ENCODE results near the gene MAN1A1. TPM values are rescaled to one million over a fixed set of nuclear protein-coding genes. Genes with fewer than 3 reads are reported as not detected.
"Not testable (repeated sequence)": the region's sequence is repeated elsewhere in the genome, so short reads cannot be mapped to it uniquely, and the experiment has no call there.

The MAN1A1 gene
- total RNA-seq, 2 donors from 2014 or later = 14.2 to 19.6 TPM

- H3K27ac Mint-ChIP-seq = no peak overlapping the region
- no peak overlapping the region for H3K4me3 Mint-ChIP-seq
- no peak for DNase-seq
- peaks cover 4% of the 10 kb centered on the region for H3K4me1 Mint-ChIP-seq
- no peaks in the 10 kb centered on the region for H3K27me3 Mint-ChIP-seq
- ATAC-seq = no peak
- H3K9me3 ChIP-seq (ENCODE audit: control insufficient read depth, low read length, poor library complexity, severe bottlenecking) = no peaks in the 10 kb centered on the region
- H3K36me3 Mint-ChIP-seq (ENCODE audit: low read depth) = no peaks in the 10 kb centered on the region
These were observed 176.1 kb downstream of the MAN1A1 start for GRCh38 chr6:119173249-119174084.

- Mint-ChIP-seq H3K36me3 (ENCODE audit: low read depth) (no peaks in the 10 kb centered on the region), H3K27me3 (no peaks in the 10 kb centered on the region), H3K27ac (peak overlapping the region; percentile 17), H3K4me3 (no peak overlapping the region), H3K4me1 (peaks cover 4% of the 10 kb centered on the region)
- no peak for ATAC-seq
- no peaks in the 10 kb centered on the region for H3K9me3 ChIP-seq (ENCODE audit: control insufficient read depth, low read length, poor library complexity, severe bottlenecking)
- DNase-seq = no peak
These were observed 176.7 kb downstream of the MAN1A1 start for GRCh38 chr6:119172824-119173223.

GRCh38 chr6:119171864-119172588, 177.5 kb downstream of the MAN1A1 start:
- no peak for ATAC-seq
- peaks cover 4% of the 10 kb centered on the region for H3K4me1 Mint-ChIP-seq
- H3K9me3 ChIP-seq (ENCODE audit: control insufficient read depth, low read length, poor library complexity, severe bottlenecking) = no peaks in the 10 kb centered on the region
- H3K36me3 Mint-ChIP-seq (ENCODE audit: low read depth) = no peaks in the 10 kb centered on the region
- no peak for DNase-seq
- H3K27ac Mint-ChIP-seq = peak overlapping the region; percentile 17
- no peaks in the 10 kb centered on the region for H3K27me3 Mint-ChIP-seq
- H3K4me3 Mint-ChIP-seq = no peak overlapping the region

GRCh38 chr6:119171088-119171841, 178.3 kb downstream of the MAN1A1 start:
- DNase-seq = no peak
- H3K4me1 Mint-ChIP-seq = peaks cover 4% of the 10 kb centered on the region
- ATAC-seq = no peak
- H3K27ac Mint-ChIP-seq = no peak overlapping the region
- H3K36me3 Mint-ChIP-seq (ENCODE audit: low read depth) = no peaks in the 10 kb centered on the region
- H3K27me3 Mint-ChIP-seq = peaks cover 6% of the 10 kb centered on the region
- H3K4me3 Mint-ChIP-seq = no peak overlapping the region
- H3K9me3 ChIP-seq (ENCODE audit: control insufficient read depth, low read length, poor library complexity, severe bottlenecking) = no peaks in the 10 kb centered on the region

- H3K4me3 Mint-ChIP-seq = no peak overlapping the region
- H3K9me3 ChIP-seq (ENCODE audit: control insufficient read depth, low read length, poor library complexity, severe bottlenecking) = no peaks in the 10 kb centered on the region
- ATAC-seq (no peak), DNase-seq (no peak)
- H3K36me3 Mint-ChIP-seq (ENCODE audit: low read depth) = no peaks in the 10 kb centered on the region
- H3K4me1 Mint-ChIP-seq = peaks cover 4% of the 10 kb centered on the region
- H3K27ac Mint-ChIP-seq = no peak overlapping the region
- peaks cover 12% of the 10 kb centered on the region for H3K27me3 Mint-ChIP-seq
These were observed 179.0 kb downstream of the MAN1A1 start for GRCh38 chr6:119170447-119171087.

- ATAC-seq (no peak), DNase-seq (no peak)
- H3K36me3 Mint-ChIP-seq (ENCODE audit: low read depth) = no peaks in the 10 kb centered on the region
- no peak overlapping the region for H3K27ac Mint-ChIP-seq
- peaks cover 16% of the 10 kb centered on the region for H3K27me3 Mint-ChIP-seq
- H3K4me1 Mint-ChIP-seq = peaks cover 4% of the 10 kb centered on the region
- no peaks in the 10 kb centered on the region for H3K9me3 ChIP-seq (ENCODE audit: control insufficient read depth, low read length, poor library complexity, severe bottlenecking)
- H3K4me3 Mint-ChIP-seq = no peak overlapping the region
These were observed 179.5 kb downstream of the MAN1A1 start for GRCh38 chr6:119170103-119170446.

- DNase-seq; H3K4me1 Mint-ChIP-seq; H3K36me3 Mint-ChIP-seq (ENCODE audit: low read depth); H3K27ac Mint-ChIP-seq; ATAC-seq; H3K9me3 ChIP-seq (ENCODE audit: control insufficient read depth, low read length, poor library complexity, severe bottlenecking); H3K4me3 Mint-ChIP-seq: not testable (repeated sequence)
- H3K27me3 Mint-ChIP-seq = peaks cover 17% of the 10 kb centered on the region
These were observed 180.2 kb downstream of the MAN1A1 start for GRCh38 chr6:119169355-119169754.

- no peak overlapping the region for H3K27ac Mint-ChIP-seq
- no peaks in the 10 kb centered on the region for H3K4me1 Mint-ChIP-seq
- DNase-seq = no peak
- peaks cover 32% of the 10 kb centered on the region for H3K27me3 Mint-ChIP-seq
- H3K9me3 ChIP-seq (ENCODE audit: control insufficient read depth, low read length, poor library complexity, severe bottlenecking) = no peaks in the 10 kb centered on the region
- no peak overlapping the region for H3K4me3 Mint-ChIP-seq
- H3K36me3 Mint-ChIP-seq (ENCODE audit: low read depth) = no peaks in the 10 kb centered on the region
- no peak for ATAC-seq
These were observed 183.4 kb downstream of the MAN1A1 start for GRCh38 chr6:119166024-119166784.

GRCh38 chr6:119163006-119163405, 186.6 kb downstream of the MAN1A1 start:
- no peak overlapping the region for H3K4me3 Mint-ChIP-seq
- DNase-seq = no peak

GRCh38 chr6:119162134-119162775, 187.3 kb downstream of the MAN1A1 start:
- peaks cover 4% of the 10 kb centered on the region for H3K36me3 Mint-ChIP-seq (ENCODE audit: low read depth)

More at GRCh38 chr6:119163006-119163405, 186.6 kb downstream of the MAN1A1 start:
- H3K4me1 Mint-ChIP-seq = no peaks in the 10 kb centered on the region
- H3K27me3 Mint-ChIP-seq = peaks cover 52% of the 10 kb centered on the region
- H3K9me3 ChIP-seq (ENCODE audit: control insufficient read depth, low read length, poor library complexity, severe bottlenecking) = no peaks in the 10 kb centered on the region
- no peak overlapping the region for H3K27ac Mint-ChIP-seq
- no peak for ATAC-seq
- H3K36me3 Mint-ChIP-seq (ENCODE audit: low read depth) = peaks cover 4% of the 10 kb centered on the region

GRCh38 chr6:119161438-119161837, 188.1 kb downstream of the MAN1A1 start:
- Mint-ChIP-seq H3K4me3 (no peak overlapping the region), H3K4me1 (no peaks in the 10 kb centered on the region), H3K27ac (no peak overlapping the region), H3K36me3 (ENCODE audit: low read depth) (peaks cover 4% of the 10 kb centered on the region), H3K27me3 (peaks cover 54% of the 10 kb centered on the region)
- DNase-seq (no peak), ATAC-seq (no peak)
- H3K9me3 ChIP-seq (ENCODE audit: control insufficient read depth, low read length, poor library complexity, severe bottlenecking) = no peaks in the 10 kb centered on the region

More at GRCh38 chr6:119162134-119162775, 187.3 kb downstream of the MAN1A1 start:
- ATAC-seq = no peak
- Mint-ChIP-seq H3K27ac (no peak overlapping the region), H3K27me3 (peaks cover 56% of the 10 kb centered on the region), H3K4me1 (no peaks in the 10 kb centered on the region), H3K4me3 (no peak overlapping the region)
- no peaks in the 10 kb centered on the region for H3K9me3 ChIP-seq (ENCODE audit: control insufficient read depth, low read length, poor library complexity, severe bottlenecking)
- no peak for DNase-seq

GRCh38 chr6:119160911-119161310, 188.7 kb downstream of the MAN1A1 start:
- peaks cover 50% of the 10 kb centered on the region for H3K27me3 Mint-ChIP-seq
- no peaks in the 10 kb centered on the region for H3K9me3 ChIP-seq (ENCODE audit: control insufficient read depth, low read length, poor library complexity, severe bottlenecking)
- DNase-seq (no peak), ATAC-seq (no peak)
- no peak overlapping the region for H3K4me3 Mint-ChIP-seq
- H3K27ac Mint-ChIP-seq = no peak overlapping the region
- no peaks in the 10 kb centered on the region for H3K4me1 Mint-ChIP-seq
- peaks cover 4% of the 10 kb centered on the region for H3K36me3 Mint-ChIP-seq (ENCODE audit: low read depth)

All from T-helper 17 cell (primary cell).